GM18517 (cell line): ENCODE results near the gene NSF.
"Not testable (repeated sequence)": the region's sequence is repeated elsewhere in the genome, so short reads cannot be mapped to it uniquely, and the experiment has no call there.

ENCODE experiments used
- ATAC-seq: cut with Tn5 transposase; IDR thresholded peaks from one replicate; pipeline ENCODE4 v1.9.1; 2021; ENCODE audit warnings: mild to moderate bottlenecking, moderate library complexity; ENCODE audit not compliant: unreplicated experiment

Gene NSF

GRCh38 chr17:46628753-46629436 is 38.4 kb downstream of the NSF start:
- ATAC-seq = not testable (repeated sequence)

GRCh38 chr17:46632146-46632545 is 41.7 kb downstream of the NSF start:
- ATAC-seq = not testable (repeated sequence)

- not testable (repeated sequence) for ATAC-seq
Observed at GRCh38 chr17:46634844-46635243, 44.4 kb downstream of the NSF start.

GRCh38 chr17:46641861-46642656 is 51.6 kb downstream of the NSF start:
- not testable (repeated sequence) for ATAC-seq

GRCh38 chr17:46647251-46647650 is 56.8 kb downstream of the NSF start:
- not testable (repeated sequence) for ATAC-seq

- ATAC-seq = not testable (repeated sequence)
Observed at GRCh38 chr17:46647688-46648278, 57.3 kb downstream of the NSF start.

- ATAC-seq = not testable (repeated sequence)
Observed at GRCh38 chr17:46649246-46649645, 58.8 kb downstream of the NSF start.

GRCh38 chr17:46652024-46652643 is 61.7 kb downstream of the NSF start:
- not testable (repeated sequence) for ATAC-seq

GRCh38 chr17:46658235-46658634 is 67.8 kb downstream of the NSF start:
- not testable (repeated sequence) for ATAC-seq

GRCh38 chr17:46659702-46660101 is 69.2 kb downstream of the NSF start:
- not testable (repeated sequence) for ATAC-seq

- ATAC-seq = not testable (repeated sequence)
Observed at GRCh38 chr17:46663123-46663522, 72.7 kb downstream of the NSF start.

GRCh38 chr17:46663552-46663951 is 73.1 kb downstream of the NSF start:
- ATAC-seq = not testable (repeated sequence)

- not testable (repeated sequence) for ATAC-seq
Observed at GRCh38 chr17:46665969-46666368, 75.5 kb downstream of the NSF start.

GRCh38 chr17:46670789-46671188 is 80.3 kb downstream of the NSF start:
- ATAC-seq = not testable (repeated sequence)

GRCh38 chr17:46672777-46673176 is 82.3 kb downstream of the NSF start:
- not testable (repeated sequence) for ATAC-seq

- not testable (repeated sequence) for ATAC-seq
Observed at GRCh38 chr17:46677819-46678218, 87.3 kb downstream of the NSF start.

- ATAC-seq = not testable (repeated sequence)
Observed at GRCh38 chr17:46683653-46684052, 93.2 kb downstream of the NSF start.

GRCh38 chr17:46685284-46685683 is 94.8 kb downstream of the NSF start:
- not testable (repeated sequence) for ATAC-seq

GRCh38 chr17:46692196-46692595 is 101.7 kb downstream of the NSF start:
- ATAC-seq = not testable (repeated sequence)

GRCh38 chr17:46693283-46693682 is 102.8 kb downstream of the NSF start:
- not testable (repeated sequence) for ATAC-seq

- not testable (repeated sequence) for ATAC-seq
Observed at GRCh38 chr17:46696522-46696921, 106.1 kb downstream of the NSF start.
